Measurements from ENCODE around the gene DNAJA4.

The DNAJA4 gene

GRCh38 chr15:78274994-78275393, 10.6 kb downstream of the DNAJA4 start:
- DNase-seq (ENCODE audit: low read depth, low spot score) = no peak
- H3K27ac ChIP-seq = no peak overlapping the region

- no peak overlapping the region for H3K27ac ChIP-seq
- no peak for DNase-seq (ENCODE audit: low read depth, low spot score)
Observed at GRCh38 chr15:78276064-78276943, 11.9 kb downstream of the DNAJA4 start.

GRCh38 chr15:78280319-78281072, 16.1 kb downstream of the DNAJA4 start:
- no peak for DNase-seq (ENCODE audit: low read depth, low spot score)

GRCh38 chr15:78282324-78282723, 18.0 kb downstream of the DNAJA4 start:
- no peak for DNase-seq (ENCODE audit: low read depth, low spot score)
- H3K27ac ChIP-seq = no peak overlapping the region

More at GRCh38 chr15:78280319-78281072, 16.1 kb downstream of the DNAJA4 start:
- H3K27ac ChIP-seq = no peak overlapping the region

- H3K27ac ChIP-seq = no peak overlapping the region
- DNase-seq (ENCODE audit: low read depth, low spot score) = no peak
Observed at GRCh38 chr15:78284758-78285157, 20.4 kb downstream of the DNAJA4 start.

GRCh38 chr15:78290222-78290621, 25.9 kb downstream of the DNAJA4 start:
- no peak overlapping the region for H3K27ac ChIP-seq
- no peak for DNase-seq (ENCODE audit: low read depth, low spot score)

GRCh38 chr15:78291052-78291451, 26.7 kb downstream of the DNAJA4 start:
- no peak overlapping the region for H3K27ac ChIP-seq

GRCh38 chr15:78291698-78292097, 27.3 kb downstream of the DNAJA4 start:
- H3K27ac ChIP-seq = peak overlapping the region; percentile 2
- DNase-seq (ENCODE audit: low read depth, low spot score) = peak; percentile 58

More at GRCh38 chr15:78291052-78291451, 26.7 kb downstream of the DNAJA4 start:
- no peak for DNase-seq (ENCODE audit: low read depth, low spot score)

GRCh38 chr15:78292219-78292618, 27.9 kb downstream of the DNAJA4 start:
- DNase-seq (ENCODE audit: low read depth, low spot score) = no peak
- H3K27ac ChIP-seq = peak overlapping the region; percentile 2

GRCh38 chr15:78299101-78299930, 35.0 kb downstream of the DNAJA4 start, which contains the start of gene SKIC8:
SKIC8 (minus strand) TSS chr15:78299609; CDS start chr15:78295686, 3,923 bp downstream.
- H3K27ac ChIP-seq = peak within 1 kb of the TSS; percentile 70
- DNase-seq (ENCODE audit: low read depth, low spot score) = peak; percentile 41

- DNase-seq (ENCODE audit: low read depth, low spot score) = no peak
- no peak overlapping the region for H3K27ac ChIP-seq
Observed at GRCh38 chr15:78301326-78301725, 37.0 kb downstream of the DNAJA4 start.

GRCh38 chr15:78301828-78302227, 37.5 kb downstream of the DNAJA4 start:
- no peak for DNase-seq (ENCODE audit: low read depth, low spot score)
- peak overlapping the region; percentile 5 for H3K27ac ChIP-seq

- no peak for DNase-seq (ENCODE audit: low read depth, low spot score)
- peak overlapping the region; percentile 5 for H3K27ac ChIP-seq
Observed at GRCh38 chr15:78302579-78303312, 38.4 kb downstream of the DNAJA4 start.

- no peak for DNase-seq (ENCODE audit: low read depth, low spot score)
Observed at GRCh38 chr15:78304216-78305066, 40.1 kb downstream of the DNAJA4 start.

GRCh38 chr15:78306176-78306774, 41.9 kb downstream of the DNAJA4 start:
- no peak for DNase-seq (ENCODE audit: low read depth, low spot score)
- no peak overlapping the region for H3K27ac ChIP-seq

More at GRCh38 chr15:78304216-78305066, 40.1 kb downstream of the DNAJA4 start:
- H3K27ac ChIP-seq = no peak overlapping the region

- DNase-seq (ENCODE audit: low read depth, low spot score) = no peak
- H3K27ac ChIP-seq = no peak overlapping the region
Observed at GRCh38 chr15:78307976-78308375, 43.6 kb downstream of the DNAJA4 start.

GRCh38 chr15:78308422-78309032, 44.2 kb downstream of the DNAJA4 start:
- no peak for DNase-seq (ENCODE audit: low read depth, low spot score)
- no peak overlapping the region for H3K27ac ChIP-seq

GRCh38 chr15:78311292-78311691, 46.9 kb downstream of the DNAJA4 start:
- no peak overlapping the region for H3K27ac ChIP-seq
- no peak for DNase-seq (ENCODE audit: low read depth, low spot score)

All from epithelial cell of prostate (primary cell).